ENCODE results near the gene F2RL3. TPM values are rescaled to one million over a fixed set of nuclear protein-coding genes. Genes with fewer than 3 reads are reported as not detected.

F2RL3 gene
- total and polyA plus RNA-seq, 9 of the 15 experiments (the other 6 are each of a cell fraction or from before 2014, with no cell fraction given), result 1.4 to 27.6 (median 11.9) TPM

- TF ChIP-seq, protein P1, sequence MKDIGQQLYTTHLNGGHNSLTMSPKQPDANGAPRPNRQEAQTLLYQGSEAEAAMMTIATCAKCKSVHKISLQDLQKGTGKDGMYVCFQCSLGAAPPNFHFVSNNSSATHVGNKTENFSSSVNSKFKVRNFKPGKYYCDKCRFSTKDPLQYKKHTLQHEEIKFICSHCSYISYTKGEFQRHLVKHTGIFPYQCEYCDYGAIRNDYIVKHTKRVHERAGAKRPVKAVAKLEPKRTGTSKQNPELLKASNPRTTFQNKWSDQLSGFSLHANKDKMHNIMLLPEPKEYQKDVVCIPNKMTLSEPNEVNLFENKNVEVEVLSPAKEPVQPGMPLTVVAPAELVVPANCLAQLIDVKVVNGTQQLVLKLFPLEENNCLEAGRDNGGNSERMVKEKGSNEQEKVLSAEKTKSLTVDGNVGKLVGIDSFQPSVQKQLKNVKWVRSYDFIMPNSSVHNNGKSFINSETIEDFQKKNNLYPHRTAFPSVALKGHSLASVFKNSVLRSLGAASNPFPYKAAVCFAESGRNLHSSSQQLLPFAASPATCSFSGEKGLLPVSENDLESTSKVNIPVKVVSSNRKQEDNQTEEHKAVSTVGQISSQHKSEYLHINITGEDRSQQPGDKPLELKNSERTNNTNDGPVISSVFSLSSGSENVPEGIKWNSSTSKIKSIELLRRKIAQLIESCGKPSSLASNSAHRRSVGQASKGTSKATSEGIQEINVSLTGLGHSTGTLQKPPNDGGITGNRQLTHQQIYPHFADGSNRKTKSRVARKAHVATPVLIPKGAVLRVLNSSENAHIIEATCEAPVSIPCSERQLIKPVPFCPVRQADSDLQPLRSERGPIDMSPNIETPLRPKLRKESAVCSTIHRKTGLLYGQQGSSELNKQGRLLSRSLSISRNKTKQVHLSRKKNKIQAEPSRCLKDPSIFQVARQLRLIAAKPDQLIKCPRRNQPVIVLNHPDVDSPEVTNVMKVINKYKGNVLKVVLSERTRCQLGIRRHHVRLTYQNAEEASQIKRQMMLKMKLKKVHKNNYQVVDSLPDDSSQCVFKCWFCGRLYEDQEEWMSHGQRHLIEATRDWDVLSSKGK (CRISPR knock-in tag; IDR thresholded peaks at IDR 0.05), result no peak
- TF ChIP-seq NELFE (IDR thresholded peaks at IDR 0.05; ENCODE audit: insufficient read depth, insufficient read length), result no peak
- TF ChIP-seq SREBF2 (CRISPR knock-in tag; IDR thresholded peaks at IDR 0.05), result no peak
- TF ChIP-seq, protein P2, sequence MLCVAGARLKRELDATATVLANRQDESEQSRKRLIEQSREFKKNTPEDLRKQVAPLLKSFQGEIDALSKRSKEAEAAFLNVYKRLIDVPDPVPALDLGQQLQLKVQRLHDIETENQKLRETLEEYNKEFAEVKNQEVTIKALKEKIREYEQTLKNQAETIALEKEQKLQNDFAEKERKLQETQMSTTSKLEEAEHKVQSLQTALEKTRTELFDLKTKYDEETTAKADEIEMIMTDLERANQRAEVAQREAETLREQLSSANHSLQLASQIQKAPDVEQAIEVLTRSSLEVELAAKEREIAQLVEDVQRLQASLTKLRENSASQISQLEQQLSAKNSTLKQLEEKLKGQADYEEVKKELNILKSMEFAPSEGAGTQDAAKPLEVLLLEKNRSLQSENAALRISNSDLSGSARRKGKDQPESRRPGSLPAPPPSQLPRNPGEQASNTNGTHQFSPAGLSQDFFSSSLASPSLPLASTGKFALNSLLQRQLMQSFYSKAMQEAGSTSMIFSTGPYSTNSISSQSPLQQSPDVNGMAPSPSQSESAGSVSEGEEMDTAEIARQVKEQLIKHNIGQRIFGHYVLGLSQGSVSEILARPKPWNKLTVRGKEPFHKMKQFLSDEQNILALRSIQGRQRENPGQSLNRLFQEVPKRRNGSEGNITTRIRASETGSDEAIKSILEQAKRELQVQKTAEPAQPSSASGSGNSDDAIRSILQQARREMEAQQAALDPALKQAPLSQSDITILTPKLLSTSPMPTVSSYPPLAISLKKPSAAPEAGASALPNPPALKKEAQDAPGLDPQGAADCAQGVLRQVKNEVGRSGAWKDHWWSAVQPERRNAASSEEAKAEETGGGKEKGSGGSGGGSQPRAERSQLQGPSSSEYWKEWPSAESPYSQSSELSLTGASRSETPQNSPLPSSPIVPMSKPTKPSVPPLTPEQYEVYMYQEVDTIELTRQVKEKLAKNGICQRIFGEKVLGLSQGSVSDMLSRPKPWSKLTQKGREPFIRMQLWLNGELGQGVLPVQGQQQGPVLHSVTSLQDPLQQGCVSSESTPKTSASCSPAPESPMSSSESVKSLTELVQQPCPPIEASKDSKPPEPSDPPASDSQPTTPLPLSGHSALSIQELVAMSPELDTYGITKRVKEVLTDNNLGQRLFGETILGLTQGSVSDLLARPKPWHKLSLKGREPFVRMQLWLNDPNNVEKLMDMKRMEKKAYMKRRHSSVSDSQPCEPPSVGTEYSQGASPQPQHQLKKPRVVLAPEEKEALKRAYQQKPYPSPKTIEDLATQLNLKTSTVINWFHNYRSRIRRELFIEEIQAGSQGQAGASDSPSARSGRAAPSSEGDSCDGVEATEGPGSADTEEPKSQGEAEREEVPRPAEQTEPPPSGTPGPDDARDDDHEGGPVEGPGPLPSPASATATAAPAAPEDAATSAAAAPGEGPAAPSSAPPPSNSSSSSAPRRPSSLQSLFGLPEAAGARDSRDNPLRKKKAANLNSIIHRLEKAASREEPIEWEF (CRISPR knock-in tag; IDR thresholded peaks at IDR 0.05), result peak; percentile 97
- TF ChIP-seq ATF1 (CRISPR knock-in tag; IDR thresholded peaks at IDR 0.05), result peak; percentile 40; the same call in 1 of the 2 replicates
- TF ChIP-seq ATF1 (tag; IDR thresholded peaks at IDR 0.05), result peak; percentile 89
- TF ChIP-seq ATF2 (CRISPR knock-in tag; IDR thresholded peaks at IDR 0.05), result 0 out of 2 replicates have a peak, but pooled peaks have one; percentile 8
- no peak; the same call in 1 of the 2 replicates for TF ChIP-seq ZNF24 (IDR thresholded peaks at IDR 0.05)
- TF ChIP-seq RBM17 (IDR thresholded peaks at IDR 0.05; ENCODE audit: borderline replicate concordance, low read depth, low read length), result no peak
- TF ChIP-seq TAF15 (IDR thresholded peaks at IDR 0.05; ENCODE audit: low read depth, low read length), result no peak
- TF ChIP-seq CREB5 (CRISPR knock-in tag; IDR thresholded peaks at IDR 0.05), result 0 out of 2 replicates have a peak, but pooled peaks have one; percentile 6
- no peak for TF ChIP-seq SMC3 (conservative IDR thresholded peaks at IDR 0.05; ENCODE audit: insufficient read depth, low read depth, low read length)
- no peak for TF ChIP-seq TCF7L2 (IDR thresholded peaks at IDR 0.05; ENCODE audit: low read depth, low read length)
- TF ChIP-seq PPARD (CRISPR knock-in tag; IDR thresholded peaks at IDR 0.05), result no peak
- no peak for TF ChIP-seq TEAD4 (IDR thresholded peaks at IDR 0.05; ENCODE audit: low read length)
- TF ChIP-seq TEAD4 (CRISPR knock-in tag; IDR thresholded peaks at IDR 0.05; ENCODE audit: borderline replicate concordance), result no peak
Observed at GRCh38 chr19:16889883-16890460, 1.2 kb downstream of the F2RL3 start (continued).
